ENCODE measurements around the gene ELAVL4.

Gene ELAVL4

GRCh38 chr1:50228871-50229384 lies 120.2 kb downstream of the ELAVL4 start:
- intact Hi-C loops (cut with DNase I): no loop called here
- no peak for DNase-seq

GRCh38 chr1:50231209-50231608 lies 122.5 kb downstream of the ELAVL4 start:
- intact Hi-C loops (cut with DNase I): no loop called here

GRCh38 chr1:50232336-50232735 lies 123.6 kb downstream of the ELAVL4 start:
- intact Hi-C loops (cut with DNase I): no loop called here
- no peak for DNase-seq

More at GRCh38 chr1:50231209-50231608, 122.5 kb downstream of the ELAVL4 start:
- no peak for DNase-seq

GRCh38 chr1:50236656-50237055 lies 127.9 kb downstream of the ELAVL4 start:
- no peak for DNase-seq
- intact Hi-C loops (cut with DNase I): no loop called here

- DNase-seq: no peak
- intact Hi-C loops (cut with DNase I): no loop called here
These were observed 128.3 kb downstream of the ELAVL4 start for GRCh38 chr1:50237056-50237455.

GRCh38 chr1:50243939-50244338 lies 135.2 kb downstream of the ELAVL4 start:
- no peak for DNase-seq
- intact Hi-C loops (cut with DNase I): no loop called here

- DNase-seq: no peak
- intact Hi-C loops (cut with DNase I): no loop called here
These were observed 138.1 kb downstream of the ELAVL4 start for GRCh38 chr1:50246869-50247268.

- intact Hi-C loops (cut with DNase I): no loop called here
- DNase-seq: peak in 11 of 42 donors; percentile 6 to 45 (median 14)
These were observed 143.0 kb downstream of the ELAVL4 start for GRCh38 chr1:50251702-50252101.

GRCh38 chr1:50252196-50252595 lies 143.5 kb downstream of the ELAVL4 start:
- DNase-seq: peak in 9 of 42 donors; percentile 19 to 48 (median 28)

More at GRCh38 chr1:50252196-50252595, 143.5 kb downstream of the ELAVL4 start:
- intact Hi-C loops (cut with DNase I): no loop called here

Measured in head of caudate nucleus (tissue), 42 donors.